Loucy (cell line): ENCODE data around the gene JPH3.

Experiments
- H2AFZ ChIP-seq: fragments of 200-600 bp; sonication (generic); 2 replicates; pipeline ENCODE4 v1.6.0; 2016; ENCODE audit warnings: antibody characterized with exemption, mild to moderate bottlenecking, low read length, moderate library complexity
- H3F3A ChIP-seq: fragments of 200-600 bp; 2 replicates; pipeline ENCODE4 v1.6.0; 2016; ENCODE audit warnings: antibody characterized with exemption, low read depth, mild to moderate bottlenecking
- H3K27me3 ChIP-seq: fragments of 200-600 bp; sonication (generic); 2 replicates; pipeline ENCODE4 v1.6.1; 2014; ENCODE audit warnings: low read length, mild to moderate bottlenecking; ENCODE audit not compliant: insufficient read depth, poor library complexity, severe bottlenecking
- H3K36me3 ChIP-seq: fragments of 200-600 bp; sonication (generic); 2 replicates; pipeline ENCODE4 v1.6.1; 2016; ENCODE audit warnings: low read length; ENCODE audit not compliant: insufficient read depth
- H3K4me1 ChIP-seq: fragments of 200-600 bp; sonication (generic); 2 replicates; pipeline ENCODE4 v1.5.1; 2014; ENCODE audit warnings: low read length, mild to moderate bottlenecking; ENCODE audit not compliant: insufficient read depth, poor library complexity, severe bottlenecking
- H3K4me2 ChIP-seq: fragments of 200-600 bp; sonication (generic); 2 replicates; pipeline ENCODE4 v1.6.0; 2014; ENCODE audit warnings: antibody characterized with exemption, low read length, low read depth, mild to moderate bottlenecking; ENCODE audit not compliant: poor library complexity, severe bottlenecking
- H3K4me3 ChIP-seq: fragments of 200-600 bp; sonication (generic); 2 replicates; pipeline ENCODE4 v1.5.1; 2014; ENCODE audit warnings: low read length, mild to moderate bottlenecking, mixed read lengths; ENCODE audit not compliant: poor library complexity, severe bottlenecking
- H3K79me2 ChIP-seq: fragments of 200-600 bp; sonication (generic); 2 replicates; pipeline ENCODE4 v1.6.1; 2014; ENCODE audit warnings: low read length; ENCODE audit not compliant: insufficient read depth
- H3K9ac ChIP-seq: fragments of 200-600 bp; sonication (generic); 2 replicates; pipeline ENCODE4 v1.6.0; 2014; ENCODE audit warnings: mild to moderate bottlenecking, low read depth, low read length, moderate library complexity; ENCODE audit not compliant: poor library complexity, severe bottlenecking
- H3K9me2 ChIP-seq: fragments of 200-600 bp; sonication (generic); replicated peaks from 2 replicates; pipeline ENCODE4 v1.6.1; 2016; ENCODE audit warnings: low read depth, low read length, mixed read lengths
- H3K9me3 ChIP-seq: fragments of 200-600 bp; sonication (generic); 2 replicates; pipeline ENCODE4 v1.6.1; 2014; ENCODE audit warnings: mild to moderate bottlenecking, antibody characterized with exemption, low read length, low read depth; ENCODE audit not compliant: insufficient read depth
- H4K20me1 ChIP-seq: fragments of 200-600 bp; sonication (generic); 2 replicates; pipeline ENCODE4 v1.6.0; 2014; ENCODE audit warnings: antibody characterized with exemption, low read length, mild to moderate bottlenecking; ENCODE audit not compliant: insufficient read depth, poor library complexity, severe bottlenecking
- EZH2phosphoT487 ChIP-seq: fragments of 200-600 bp; IDR thresholded peaks from 2 replicates; pipeline ENCODE4 v1.6.1; 2018; ENCODE audit warnings: antibody characterized with exemption, mild to moderate bottlenecking, moderate library complexity, borderline replicate concordance
- TF ChIP-seq, protein P1 (sequence below): fragments of 200-600 bp; sonication (generic); conservative IDR thresholded peaks from 2 replicates; pipeline ENCODE4 v1.5.1; 2014; ENCODE audit warnings: mild to moderate bottlenecking, antibody characterized with exemption, low read length

Gene JPH3

DNA sequence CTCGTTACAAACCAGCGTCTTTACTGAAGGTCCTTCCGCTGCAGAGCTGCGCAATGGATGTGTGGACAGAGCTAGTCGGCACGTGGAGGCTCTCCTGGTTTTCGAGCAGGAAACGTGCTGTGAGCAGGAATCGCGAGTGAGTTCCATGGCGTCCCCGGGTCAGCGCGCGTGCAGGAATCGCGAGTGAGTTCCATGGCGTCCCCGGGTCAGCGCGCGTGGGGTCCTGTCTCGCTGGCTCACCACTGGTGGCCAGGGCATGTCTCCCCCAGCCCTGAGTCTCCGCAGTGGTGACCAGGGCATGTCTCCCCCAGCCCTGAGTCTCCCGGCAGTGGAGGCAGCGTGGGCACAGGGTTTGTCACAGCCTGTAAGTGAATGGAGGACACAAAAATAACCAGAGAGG is 100.8 kb downstream of the JPH3 start:
- no peak overlapping the region for H3K4me2 ChIP-seq
- peaks cover 6% of the 10 kb centered on the region; the same call in 1 of the 2 replicates for H3K36me3 ChIP-seq
- H3K9me3 ChIP-seq: no peaks in the 10 kb centered on the region
- no peaks in the 10 kb centered on the region for H4K20me1 ChIP-seq
- no peaks in the 10 kb centered on the region for H3K9me2 ChIP-seq
- TF ChIP-seq EZH2phosphoT487: no peak
- TF ChIP-seq, protein P1, sequence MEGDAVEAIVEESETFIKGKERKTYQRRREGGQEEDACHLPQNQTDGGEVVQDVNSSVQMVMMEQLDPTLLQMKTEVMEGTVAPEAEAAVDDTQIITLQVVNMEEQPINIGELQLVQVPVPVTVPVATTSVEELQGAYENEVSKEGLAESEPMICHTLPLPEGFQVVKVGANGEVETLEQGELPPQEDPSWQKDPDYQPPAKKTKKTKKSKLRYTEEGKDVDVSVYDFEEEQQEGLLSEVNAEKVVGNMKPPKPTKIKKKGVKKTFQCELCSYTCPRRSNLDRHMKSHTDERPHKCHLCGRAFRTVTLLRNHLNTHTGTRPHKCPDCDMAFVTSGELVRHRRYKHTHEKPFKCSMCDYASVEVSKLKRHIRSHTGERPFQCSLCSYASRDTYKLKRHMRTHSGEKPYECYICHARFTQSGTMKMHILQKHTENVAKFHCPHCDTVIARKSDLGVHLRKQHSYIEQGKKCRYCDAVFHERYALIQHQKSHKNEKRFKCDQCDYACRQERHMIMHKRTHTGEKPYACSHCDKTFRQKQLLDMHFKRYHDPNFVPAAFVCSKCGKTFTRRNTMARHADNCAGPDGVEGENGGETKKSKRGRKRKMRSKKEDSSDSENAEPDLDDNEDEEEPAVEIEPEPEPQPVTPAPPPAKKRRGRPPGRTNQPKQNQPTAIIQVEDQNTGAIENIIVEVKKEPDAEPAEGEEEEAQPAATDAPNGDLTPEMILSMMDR: no peak
- no peak overlapping the region for H3K9ac ChIP-seq
- no peak overlapping the region for H2AFZ ChIP-seq
- no peak overlapping the region for H3K4me3 ChIP-seq
- no peaks in the 10 kb centered on the region for H3K27me3 ChIP-seq
- no peaks in the 10 kb centered on the region for H3K4me1 ChIP-seq
- no peaks in the 10 kb centered on the region for H3K79me2 ChIP-seq
- no peaks in the 10 kb centered on the region for H3F3A ChIP-seq

DNA sequence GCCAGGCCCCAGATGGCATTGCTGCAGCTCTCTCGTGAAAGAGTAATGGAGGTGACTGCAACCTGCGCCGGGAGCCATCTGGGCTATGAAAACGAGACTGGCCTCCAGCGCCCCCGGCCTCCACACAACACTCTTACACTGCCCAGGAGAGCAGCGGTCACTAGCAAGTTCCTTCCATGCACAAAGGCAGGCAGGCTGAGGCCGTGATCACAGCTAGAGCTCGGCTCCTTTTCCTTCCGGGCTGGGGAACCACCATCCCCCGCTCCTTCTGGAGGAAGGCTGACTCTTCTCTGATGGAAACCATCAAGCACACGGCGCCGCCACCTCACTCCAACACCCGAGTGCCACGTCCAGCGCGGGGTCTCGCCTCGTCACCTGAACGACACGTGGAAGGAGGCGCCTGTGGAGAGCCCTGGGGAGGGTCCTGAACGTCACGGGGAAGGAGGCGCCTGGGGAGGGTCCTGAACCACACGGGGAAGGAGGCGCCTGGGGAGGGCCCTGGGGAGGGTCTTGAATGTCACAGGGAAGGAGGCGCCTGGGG is 101.6 kb downstream of the JPH3 start:
- TF ChIP-seq EZH2phosphoT487: no peak
- TF ChIP-seq, protein P1: no peak
- Histone ChIP-seq H3K36me3 (peaks cover 6% of the 10 kb centered on the region; the same call in 1 of the 2 replicates), H3K4me2 (no peak overlapping the region)

DNA sequence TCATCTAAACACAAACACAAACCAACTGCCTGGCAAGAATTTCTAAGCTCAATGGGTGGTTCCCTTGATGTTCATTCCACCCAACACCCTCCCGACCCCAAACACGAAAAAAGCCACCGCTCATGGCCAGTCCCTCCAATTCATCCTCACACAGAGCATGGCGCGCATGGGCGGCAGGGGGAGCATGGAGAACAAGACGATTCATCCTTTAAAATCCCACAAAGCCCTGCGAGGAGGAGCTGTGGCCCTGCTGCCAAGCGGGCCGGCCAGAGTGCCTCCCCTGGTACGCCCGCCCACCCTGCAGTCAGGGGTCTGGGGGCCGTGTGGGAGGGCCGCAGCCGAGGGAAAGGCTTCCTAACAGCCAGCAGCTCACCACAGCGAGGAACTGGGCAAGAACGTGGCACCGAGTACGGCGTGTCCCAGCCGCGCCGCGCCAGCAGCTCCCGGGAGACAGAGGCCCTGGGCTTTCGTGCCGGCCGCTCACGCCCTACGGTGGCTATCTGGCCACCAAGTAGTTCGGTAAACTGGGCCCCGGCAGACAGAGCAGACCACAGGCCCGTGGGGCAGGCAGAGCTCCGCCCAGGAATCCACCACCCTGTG is 102.5 kb downstream of the JPH3 start:
- no peaks in the 10 kb centered on the region for H3K9me2 ChIP-seq
- H3K4me2 ChIP-seq: no peak overlapping the region
- no peak for TF ChIP-seq EZH2phosphoT487
- TF ChIP-seq, protein P1: no peak
- H3K4me3 ChIP-seq: no peak overlapping the region
- no peaks in the 10 kb centered on the region for H3K4me1 ChIP-seq
- H3K9ac ChIP-seq: no peak overlapping the region
- H3K79me2 ChIP-seq: no peaks in the 10 kb centered on the region
- no peaks in the 10 kb centered on the region for H4K20me1 ChIP-seq
- no peaks in the 10 kb centered on the region for H3K9me3 ChIP-seq
- H2AFZ ChIP-seq: no peak overlapping the region
- no peaks in the 10 kb centered on the region for H3K27me3 ChIP-seq
- peaks cover 6% of the 10 kb centered on the region; the same call in 1 of the 2 replicates for H3K36me3 ChIP-seq
- no peaks in the 10 kb centered on the region for H3F3A ChIP-seq

More for the DNA sequence above, 101.6 kb downstream of the JPH3 start:
- Histone ChIP-seq H3K79me2 (no peaks in the 10 kb centered on the region), H3K4me3 (no peak overlapping the region), H3K9me2 (no peaks in the 10 kb centered on the region), H3F3A (no peaks in the 10 kb centered on the region), H3K9ac (no peak overlapping the region), H3K9me3 (no peaks in the 10 kb centered on the region), H3K27me3 (no peaks in the 10 kb centered on the region), H3K4me1 (no peaks in the 10 kb centered on the region), H2AFZ (no peak overlapping the region), H4K20me1 (no peaks in the 10 kb centered on the region)
